Esophagus squamous epithelium (tissue), 4 donors: ENCODE data around the gene PDHB.

Experiments used
- CTCF ChIP-seq, 6 experiments: fragments of 450-650 bp in 4 of 6; fragments of 200-600 bp in 2 of 6; sonication (generic) in 2 of 6; IDR thresholded peaks; one replicate each; pipeline ENCODE4 v1.5.1; 2016 to 2019; ENCODE audit warnings: antibody characterized with exemption in 6 of 6, mild to moderate bottlenecking in 4 of 6, moderate library complexity in 4 of 6
- POLR2A ChIP-seq, 4 donors: fragments of 450-650 bp; IDR thresholded peaks; one replicate each; pipeline ENCODE4 v1.6.1; 2017; ENCODE audit warnings: antibody characterized with exemption in 4 of 4, mild to moderate bottlenecking in 4 of 4, moderate library complexity in 3 of 4

GRCh38 chr3:58408906-58409305, 24.7 kb downstream of the PDHB start:
- TF ChIP-seq CTCF (IDR thresholded peaks at IDR 0.05) (no peak), POLR2A (IDR thresholded peaks at IDR 0.05) (no peak)
